Kidney epithelial cell (primary cell): ENCODE measurements around the gene CLDN25. TPM values are rescaled to one million over a fixed set of nuclear protein-coding genes. Genes with fewer than 3 reads are reported as not detected.
A peak's percentile ranks its signal among the peaks of the same experiment; 100 is the strongest.
"Not testable (repeated sequence)": the region's sequence is repeated elsewhere in the genome, so short reads cannot be mapped to it uniquely, and the experiment has no call there.

ENCODE experiments used
- DNase-seq: peaks from one replicate; pipeline ENCODE4 v3.0.0-alpha.2; 2010; ENCODE audit warnings: low read depth
- H3K27me3 ChIP-seq: 2 replicates; pipeline ENCODE4 v1.6.0; 2011; ENCODE audit warnings: low read length; ENCODE audit not compliant: control insufficient read depth, insufficient read depth
- H3K36me3 ChIP-seq: 2 replicates; pipeline ENCODE4 v1.5.1; 2011; ENCODE audit warnings: low read length; ENCODE audit not compliant: control insufficient read depth, insufficient read depth
- H3K4me3 ChIP-seq: 2 replicates; pipeline ENCODE4 v1.5.1; 2011; ENCODE audit warnings: low read depth, mild to moderate bottlenecking, control low read depth, low read length
- CTCF ChIP-seq: IDR thresholded peaks from 2 replicates; pipeline ENCODE4 v1.5.1; 2011; ENCODE audit warnings: mild to moderate bottlenecking, moderate library complexity, low read length, control low read depth, inconsistent platforms; ENCODE audit not compliant: insufficient read depth, poor library complexity, severe bottlenecking
- total RNA-seq: library from RNA; depleted of rRNA; stranded (reverse); fragments of >200 nt; gene quantifications from 2 replicates; pipeline ENCODE4 v1.2.3, GENCODE V29; 2015

The CLDN25 gene
- total RNA-seq, 1 donor from 2014 or later, result not detected

GRCh38 chr11:113760241-113760640 is 19.4 kb upstream of the CLDN25 start:
- DNase-seq, result no peak
- TF ChIP-seq CTCF, result no peak
- Histone ChIP-seq H3K36me3 (no peaks in the 10 kb centered on the region), H3K27me3 (no peaks in the 10 kb centered on the region), H3K4me3 (no peak overlapping the region)

- not testable (repeated sequence) for H3K27me3 ChIP-seq, H3K4me3 ChIP-seq, DNase-seq, H3K36me3 ChIP-seq
Measured at GRCh38 chr11:113763040-113763439, 16.6 kb upstream of the CLDN25 start.

GRCh38 chr11:113764527-113765219 is 14.9 kb upstream of the CLDN25 start:
- Histone ChIP-seq H3K27me3 (no peaks in the 10 kb centered on the region), H3K36me3 (no peaks in the 10 kb centered on the region), H3K4me3 (no peak overlapping the region)
- TF ChIP-seq CTCF, result no peak
- no peak for DNase-seq

GRCh38 chr11:113771964-113772363 is 7.6 kb upstream of the CLDN25 start:
- DNase-seq, result no peak
- no peak for TF ChIP-seq CTCF
- Histone ChIP-seq H3K27me3 (no peaks in the 10 kb centered on the region), H3K36me3 (no peaks in the 10 kb centered on the region), H3K4me3 (no peak overlapping the region)

GRCh38 chr11:113773092-113773415 is 6.5 kb upstream of the CLDN25 start:
- TF ChIP-seq CTCF, result no peak
- Histone ChIP-seq H3K36me3 (no peaks in the 10 kb centered on the region), H3K27me3 (no peaks in the 10 kb centered on the region), H3K4me3 (peak overlapping the region; percentile 97)
- no peak for DNase-seq

GRCh38 chr11:113773416-113774173 is 6.0 kb upstream of the CLDN25 start, which contains the start of gene ZW10:
Gene ZW10, minus strand, starts transcription at chr11:113773692. Its CDS starts 26 bp downstream, at chr11:113773666.
- DNase-seq, result peak; percentile 85
- TF ChIP-seq CTCF, result peak; percentile 84

More at GRCh38 chr11:113773416-113774173, 6.0 kb upstream of the CLDN25 start, which contains the start of gene ZW10:
- H3K36me3 ChIP-seq, result no peaks in the 10 kb centered on the region
- no peaks in the 10 kb centered on the region for H3K27me3 ChIP-seq
- peak within 1 kb of the TSS; percentile 97 for H3K4me3 ChIP-seq
